KMS-11 (cell line): ENCODE data around the gene TCP11L1.
"Not testable (repeated sequence)": the region's sequence is repeated elsewhere in the genome, so short reads cannot be mapped to it uniquely, and the experiment has no call there.

Source experiments
- H2AFZ ChIP-seq: fragments of 200-600 bp; sonication (generic); 2 replicates; pipeline ENCODE4 v1.6.1; 2016; ENCODE audit warnings: antibody characterized with exemption, mixed run types, low read depth
- H3K27ac ChIP-seq: fragments of 200-600 bp; sonication (generic); 2 replicates; pipeline ENCODE4 v1.6.1; 2016; ENCODE audit warnings: mild to moderate bottlenecking, mixed run types
- H3K27me3 ChIP-seq: fragments of 200-600 bp; sonication (generic); 2 replicates; pipeline ENCODE4 v1.6.1; 2017; ENCODE audit warnings: mild to moderate bottlenecking, low read depth, mixed run types, moderate library complexity; ENCODE audit not compliant: insufficient read depth
- H3K36me3 ChIP-seq: fragments of 200-600 bp; sonication (generic); 2 replicates; pipeline ENCODE4 v1.6.1; 2017; ENCODE audit warnings: mild to moderate bottlenecking, mixed run types; ENCODE audit not compliant: insufficient read depth
- H3K4me1 ChIP-seq: fragments of 200-600 bp; sonication (generic); 2 replicates; pipeline ENCODE4 v1.6.1; 2016; ENCODE audit warnings: mild to moderate bottlenecking, low read depth, mixed run types; ENCODE audit not compliant: poor library complexity, severe bottlenecking
- H3K4me2 ChIP-seq: fragments of 200-600 bp; sonication (generic); 2 replicates; pipeline ENCODE4 v1.7.0; 2016; ENCODE audit warnings: mild to moderate bottlenecking, mixed run types
- H3K4me3 ChIP-seq: fragments of 200-600 bp; sonication (generic); IDR thresholded peaks from 2 replicates; pipeline ENCODE4 v1.6.1; 2017; ENCODE audit warnings: low read depth, low read length, mixed read lengths; ENCODE audit not compliant: insufficient read depth
- H3K79me2 ChIP-seq: fragments of 200-600 bp; sonication (generic); 2 replicates; pipeline ENCODE4 v1.6.1; 2016; ENCODE audit warnings: low read depth, mixed run types; ENCODE audit not compliant: insufficient read depth
- H3K9ac ChIP-seq: fragments of 200-600 bp; sonication (generic); 2 replicates; pipeline ENCODE4 v1.6.1; 2016; ENCODE audit warnings: mild to moderate bottlenecking, mixed run types
- H4K20me1 ChIP-seq: fragments of 200-600 bp; sonication (generic); 2 replicates; pipeline ENCODE4 v1.6.1; 2016; ENCODE audit warnings: mild to moderate bottlenecking, mixed run types; ENCODE audit not compliant: insufficient read depth
- CTCF ChIP-seq: fragments of 200-600 bp; sonication (generic); conservative IDR thresholded peaks from 2 replicates; pipeline ENCODE4 v1.6.1; 2017; ENCODE audit warnings: low read depth, mild to moderate bottlenecking, antibody characterized with exemption, low read length, moderate library complexity, mixed read lengths

The TCP11L1 gene

GRCh38 chr11:33043221-33043830, 4.0 kb downstream of the TCP11L1 start:
- Histone ChIP-seq H3K27ac (no peak overlapping the region), H2AFZ (no peak overlapping the region), H3K4me3 (no peak overlapping the region), H4K20me1 (no peaks in the 10 kb centered on the region), H3K4me1 (peaks cover 12% of the 10 kb centered on the region), H3K27me3 (no peaks in the 10 kb centered on the region), H3K79me2 (no peaks in the 10 kb centered on the region), H3K9ac (no peak overlapping the region), H3K36me3 (no peaks in the 10 kb centered on the region), H3K4me2 (no peak overlapping the region)
- no peak for TF ChIP-seq CTCF

- Histone ChIP-seq H4K20me1 (no peaks in the 10 kb centered on the region), H3K9ac (no peak overlapping the region), H3K4me2 (no peak overlapping the region), H3K27ac (no peak overlapping the region), H3K4me1 (peaks cover 12% of the 10 kb centered on the region), H2AFZ (no peak overlapping the region), H3K79me2 (no peaks in the 10 kb centered on the region), H3K27me3 (no peaks in the 10 kb centered on the region), H3K36me3 (no peaks in the 10 kb centered on the region), H3K4me3 (no peak overlapping the region)
- no peak for TF ChIP-seq CTCF
Observed at GRCh38 chr11:33044285-33044756, 4.9 kb downstream of the TCP11L1 start.

- H3K4me3 ChIP-seq, result no peak overlapping the region
- no peak overlapping the region for H3K4me2 ChIP-seq
- H4K20me1 ChIP-seq, result no peaks in the 10 kb centered on the region
- no peaks in the 10 kb centered on the region for H3K79me2 ChIP-seq
- H3K27me3 ChIP-seq, result no peaks in the 10 kb centered on the region
- peaks cover 7% of the 10 kb centered on the region for H3K4me1 ChIP-seq
- no peak overlapping the region for H2AFZ ChIP-seq
- H3K27ac ChIP-seq, result no peak overlapping the region
- TF ChIP-seq CTCF, result no peak
- no peaks in the 10 kb centered on the region for H3K36me3 ChIP-seq
- H3K9ac ChIP-seq, result no peak overlapping the region
Observed at GRCh38 chr11:33045551-33046255, 6.3 kb downstream of the TCP11L1 start.

GRCh38 chr11:33048701-33049100, 9.3 kb downstream of the TCP11L1 start:
- not testable (repeated sequence) for H4K20me1 ChIP-seq, H3K9ac ChIP-seq, H3K4me2 ChIP-seq, H3K27me3 ChIP-seq, H3K36me3 ChIP-seq, H3K4me1 ChIP-seq, H3K79me2 ChIP-seq, H3K4me3 ChIP-seq, H2AFZ ChIP-seq, H3K27ac ChIP-seq

GRCh38 chr11:33049565-33050408, 10.4 kb downstream of the TCP11L1 start:
- not testable (repeated sequence) for H3K4me1 ChIP-seq, H3K27ac ChIP-seq, H2AFZ ChIP-seq, H3K4me3 ChIP-seq, H3K4me2 ChIP-seq, H3K27me3 ChIP-seq, H3K79me2 ChIP-seq, H4K20me1 ChIP-seq, H3K9ac ChIP-seq, H3K36me3 ChIP-seq
